Common myeloid progenitor, CD34-positive (primary cell): Measurements from ENCODE around the gene TTC29.

Experiments
- CTCF ChIA-PET: fragments of 350-600 bp; sonication (Branson Sonifier 250); formaldehyde crosslinking; loops from one replicate; lab custom pipeline; 2021; ENCODE audit warnings: antibody characterized with exemption; lab: Charles Lee
- POLR2A ChIA-PET: fragments of 350-600 bp; sonication (Branson Sonifier 250); formaldehyde crosslinking; loops from one replicate; lab custom pipeline; 2021; ENCODE audit warnings: antibody characterized with exemption; lab: Charles Lee
- DNase-seq, 3 donors: peaks; one replicate each; pipeline versions ENCODE4 v3.0.0 to v3.0.0-alpha.2; 2013
- H3K27ac ChIP-seq, 2 experiments: 1 replicate in 1 of 2; 2 replicates in 1 of 2; pipeline ENCODE4 v1.7.0; 2013; ENCODE audit warnings: inconsistent platforms in 2 of 2, low read length in 2 of 2, mild to moderate bottlenecking in 2 of 2, low read depth in 1 of 2, moderate library complexity in 1 of 2; ENCODE audit not compliant: severe bottlenecking in 2 of 2, insufficient read depth in 1 of 2, poor library complexity in 1 of 2
- H3K27me3 ChIP-seq, 5 experiments: replicated peaks in 2 of 5; 1 replicate in 3 of 5; 2 replicates in 2 of 5; pipeline versions ENCODE4 v1.6.1 to v1.7.0; 2013; ENCODE audit warnings: low read length in 4 of 5, mild to moderate bottlenecking in 2 of 5, moderate library complexity in 2 of 5, inconsistent platforms in 1 of 5; ENCODE audit not compliant: insufficient read depth in 5 of 5, control insufficient read depth in 4 of 5
- H3K36me3 ChIP-seq, 4 experiments: 1 replicate in 2 of 4; 2 replicates in 2 of 4; pipeline versions ENCODE4 v1.6.1 to v1.7.0; 2013; ENCODE audit warnings: low read length in 3 of 4, control low read depth in 1 of 4, mild to moderate bottlenecking in 1 of 4; ENCODE audit not compliant: control insufficient read depth in 4 of 4, insufficient read depth in 4 of 4
- H3K4me1 ChIP-seq, 4 experiments: 1 replicate in 3 of 4; 2 replicates in 1 of 4; pipeline versions ENCODE4 v1.6.1 to v1.7.1; 2013; ENCODE audit warnings: low read length in 3 of 4, mild to moderate bottlenecking in 3 of 4, control low read depth in 1 of 4, inconsistent platforms in 1 of 4, moderate library complexity in 1 of 4; ENCODE audit not compliant: control insufficient read depth in 4 of 4, insufficient read depth in 4 of 4; ENCODE audit errors: control extremely low read depth in 1 of 4
- H3K4me3 ChIP-seq, 7 experiments: 1 replicate in 4 of 7; 2 replicates in 3 of 7; pipeline versions ENCODE4 v1.5.1 to v1.7.0; 2013; ENCODE audit warnings: mild to moderate bottlenecking in 7 of 7, low read length in 6 of 7, moderate library complexity in 6 of 7, inconsistent platforms in 2 of 7, low read depth in 2 of 7, control low read depth in 1 of 7; ENCODE audit not compliant: insufficient read depth in 4 of 7, control insufficient read depth in 1 of 7; ENCODE audit errors: extremely low read depth in 1 of 7
- H3K9me3 ChIP-seq, 5 experiments: 1 replicate in 4 of 5; 2 replicates in 1 of 5; pipeline versions ENCODE4 v1.6.1 to v1.7.1; 2013; ENCODE audit warnings: low read length in 4 of 5, mild to moderate bottlenecking in 2 of 5, inconsistent platforms in 1 of 5, low read depth in 1 of 5, moderate library complexity in 1 of 5; ENCODE audit not compliant: control insufficient read depth in 4 of 5, insufficient read depth in 2 of 5; ENCODE audit errors: control extremely low read depth in 1 of 5
- WGBS: methylation state at CpG from one replicate; pipeline ENCODE4 v1.1.5; 2013; ENCODE audit not compliant: insufficient coverage; 5-methylcytosine and 5-hydroxymethylcytosine counted together

The TTC29 gene

DNA sequence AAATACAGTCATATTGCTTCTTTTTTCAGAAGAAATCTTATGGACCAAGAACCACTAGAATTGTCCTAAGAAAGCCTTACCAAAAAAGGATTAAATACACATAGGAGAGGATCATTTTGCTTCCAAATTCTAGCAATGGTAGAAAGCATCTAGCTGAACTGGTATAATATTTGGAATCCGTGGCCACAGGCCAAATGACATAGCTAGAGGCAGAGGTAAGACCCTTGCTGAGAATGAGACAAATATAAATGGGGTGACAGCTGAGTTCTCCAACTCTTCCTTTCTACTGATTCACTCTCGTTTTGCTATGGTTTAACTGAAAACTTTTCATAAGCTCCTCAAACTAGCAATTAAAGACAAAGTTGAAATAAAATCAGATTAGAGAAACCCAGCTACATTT, 150.0 kb downstream of the TTC29 start:
- POLR2A ChIA-PET: no interaction called here
- H3K27ac ChIP-seq: no peak overlapping the region
- no peaks in the 10 kb centered on the region for H3K9me3 ChIP-seq
- CTCF ChIA-PET: no interaction called here
- no peak for DNase-seq
- 70% methylated on average over 1 of the region's 2 CpGs for WGBS
- no peak overlapping the region for H3K4me3 ChIP-seq
- H3K36me3 ChIP-seq: no peaks in the 10 kb centered on the region
- no peaks in the 10 kb centered on the region for H3K4me1 ChIP-seq
- no peaks in the 10 kb centered on the region for H3K27me3 ChIP-seq

DNA sequence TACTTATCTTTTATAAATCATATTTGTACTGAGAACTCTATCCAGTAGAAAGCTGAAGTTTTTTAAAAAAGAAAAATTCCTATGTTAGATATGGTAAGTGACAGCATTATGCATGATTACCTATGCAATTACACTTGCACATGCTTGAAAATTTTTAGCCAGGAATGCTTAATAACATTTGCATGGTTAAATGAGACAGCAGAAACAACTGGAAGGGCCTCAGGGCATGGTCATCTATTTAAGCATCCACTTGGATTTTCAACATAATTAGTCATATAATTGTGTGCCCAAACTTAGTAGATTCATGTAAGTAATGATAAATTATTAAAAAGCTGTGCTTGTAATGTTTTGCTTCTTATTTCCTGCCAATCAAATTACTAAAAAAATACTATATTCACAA, 151.9 kb downstream of the TTC29 start:
- ChIA-PET POLR2A (no interaction called here), CTCF (no interaction called here)
- no peak overlapping the region for H3K4me3 ChIP-seq
- H3K4me1 ChIP-seq: no peaks in the 10 kb centered on the region
- DNase-seq: no peak
- no peaks in the 10 kb centered on the region for H3K36me3 ChIP-seq
- no peak overlapping the region for H3K27ac ChIP-seq
- H3K9me3 ChIP-seq: no peaks in the 10 kb centered on the region
- no peaks in the 10 kb centered on the region for H3K27me3 ChIP-seq

- no peak for DNase-seq
- WGBS: 100% methylated on average over 1 of the region's 1 CpG
- ChIA-PET POLR2A (no interaction called here), CTCF (no interaction called here)
- Histone ChIP-seq H3K27me3 (no peaks in the 10 kb centered on the region), H3K4me1 (no peaks in the 10 kb centered on the region), H3K36me3 (no peaks in the 10 kb centered on the region), H3K9me3 (no peaks in the 10 kb centered on the region), H3K27ac (no peak overlapping the region), H3K4me3 (no peak overlapping the region)
Observed at GRCh38 chr4:146791439-146791838, 154.2 kb downstream of the TTC29 start.

GRCh38 chr4:146790515-146790914, 155.1 kb downstream of the TTC29 start:
- no peak for DNase-seq
- no peak overlapping the region for H3K27ac ChIP-seq
- POLR2A ChIA-PET: no interaction called here
- no peaks in the 10 kb centered on the region for H3K4me1 ChIP-seq
- no peaks in the 10 kb centered on the region for H3K9me3 ChIP-seq
- H3K27me3 ChIP-seq: no peaks in the 10 kb centered on the region
- H3K4me3 ChIP-seq: no peak overlapping the region
- no peaks in the 10 kb centered on the region for H3K36me3 ChIP-seq
- CTCF ChIA-PET: no interaction called here

DNA sequence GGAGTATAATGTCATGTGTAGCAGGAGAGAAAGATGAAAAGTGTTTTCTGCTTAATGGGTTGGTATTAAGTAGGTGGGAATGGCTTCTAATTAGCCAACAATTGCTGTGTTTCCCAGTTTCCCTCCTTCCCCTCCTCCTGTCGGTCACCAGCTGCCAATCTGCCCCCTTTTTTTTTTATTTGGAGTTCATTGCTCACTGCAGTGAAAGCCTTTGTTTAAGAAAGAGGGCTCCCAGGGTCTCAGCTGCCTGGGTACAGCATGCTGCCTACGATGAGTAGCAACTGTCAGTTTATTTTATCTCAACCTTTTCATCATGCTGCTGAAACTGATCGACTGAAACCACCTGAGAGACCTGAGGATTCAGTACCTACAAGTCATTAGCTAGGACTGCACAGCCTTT, 157.9 kb downstream of the TTC29 start:
- no peaks in the 10 kb centered on the region for H3K36me3 ChIP-seq
- no peaks in the 10 kb centered on the region for H3K4me1 ChIP-seq
- DNase-seq: no peak
- POLR2A ChIA-PET: no interaction called here
- CTCF ChIA-PET: no interaction called here
- H3K27ac ChIP-seq: no peak overlapping the region
- H3K4me3 ChIP-seq: no peak overlapping the region
- no peaks in the 10 kb centered on the region for H3K9me3 ChIP-seq
- WGBS: 48% methylated on average over 3 of the region's 3 CpGs
- no peaks in the 10 kb centered on the region for H3K27me3 ChIP-seq

GRCh38 chr4:146776691-146777090, 169.0 kb downstream of the TTC29 start:
- H3K4me1 ChIP-seq: no peaks in the 10 kb centered on the region
- H3K36me3 ChIP-seq: no peaks in the 10 kb centered on the region
- DNase-seq: no peak
- ChIA-PET POLR2A (no interaction called here), CTCF (no interaction called here)
- H3K27me3 ChIP-seq: no peaks in the 10 kb centered on the region
- no peak overlapping the region for H3K4me3 ChIP-seq
- H3K9me3 ChIP-seq: no peaks in the 10 kb centered on the region
- 97% methylated on average over 8 of the region's 8 CpGs for WGBS
- H3K27ac ChIP-seq: no peak overlapping the region

DNA sequence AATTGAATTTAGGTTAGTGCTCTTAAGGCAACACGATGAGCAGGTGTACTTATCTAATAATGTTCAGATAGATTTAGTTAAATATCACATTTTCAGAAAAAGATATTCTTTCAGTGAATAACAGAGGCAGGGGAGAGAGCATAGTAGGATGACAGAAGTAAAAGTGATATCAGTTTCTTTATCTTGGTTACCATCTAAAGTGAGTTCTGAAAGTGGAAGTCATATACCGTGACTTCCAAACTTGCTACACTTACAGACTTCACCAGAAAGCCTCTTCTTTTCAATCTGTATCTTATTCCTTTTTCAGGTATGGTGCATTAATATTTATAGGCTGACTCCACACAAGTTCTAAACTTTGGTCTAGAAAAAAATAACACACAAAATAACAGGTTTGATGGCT, 182.1 kb downstream of the TTC29 start:
- H3K9me3 ChIP-seq: no peaks in the 10 kb centered on the region
- H3K4me3 ChIP-seq: no peak overlapping the region
- no peaks in the 10 kb centered on the region for H3K36me3 ChIP-seq
- H3K4me1 ChIP-seq: no peaks in the 10 kb centered on the region
- CTCF ChIA-PET: no interaction called here
- no peaks in the 10 kb centered on the region for H3K27me3 ChIP-seq
- no CpG with 5 or more reads among the region's 2 CpGs for WGBS
- no peak for DNase-seq
- POLR2A ChIA-PET: no interaction called here
- H3K27ac ChIP-seq: no peak overlapping the region
